GM23338 (cell line): Measurements from ENCODE around the gene DLGAP4. TPM values are rescaled to one million over a fixed set of nuclear protein-coding genes. Genes with fewer than 3 reads are reported as not detected.
A peak's percentile ranks its signal among the peaks of the same experiment; 100 is the strongest.

ENCODE experiments used
- ATAC-seq: fragments of 200-7000 bp; cut with Tn5 transposase; 3 replicates; pipeline ENCODE4 v1.9.1; 2020
- DNase-seq: peaks from one replicate; pipeline ENCODE4 v3.0.0-alpha.2; 2015; ENCODE audit warnings: low spot score
- H2AFZ ChIP-seq: fragments of 200-600 bp; sonication (generic); 2 replicates; pipeline ENCODE4 v1.8.0; 2016; ENCODE audit warnings: antibody characterized with exemption, mild to moderate bottlenecking, moderate library complexity
- H3F3A ChIP-seq: fragments of 200-600 bp; sonication (generic); replicated peaks from 2 replicates; pipeline ENCODE4 v1.8.0; 2017; ENCODE audit warnings: antibody characterized with exemption, mixed run types, low read depth
- H3K27ac ChIP-seq: fragments of 200-600 bp; sonication (generic); 2 replicates; pipeline ENCODE4 v1.6.1; 2016; ENCODE audit warnings: low read depth
- H3K27me3 ChIP-seq: fragments of 200-600 bp; sonication (generic); 2 replicates; pipeline ENCODE4 v1.8.0; 2016; ENCODE audit warnings: mild to moderate bottlenecking, mixed run types, moderate library complexity; ENCODE audit not compliant: insufficient read depth
- H3K36me3 ChIP-seq: fragments of 200-600 bp; sonication (generic); 2 replicates; pipeline ENCODE4 v1.8.0; 2016; ENCODE audit warnings: mild to moderate bottlenecking; ENCODE audit not compliant: insufficient read depth
- H3K4me1 ChIP-seq: fragments of 200-600 bp; sonication (generic); 2 replicates; pipeline ENCODE4 v1.8.0; 2016; ENCODE audit warnings: mild to moderate bottlenecking, moderate library complexity; ENCODE audit not compliant: insufficient read depth
- H3K4me2 ChIP-seq: fragments of 200-600 bp; sonication (generic); 2 replicates; pipeline ENCODE4 v1.7.1; 2017; ENCODE audit warnings: mixed run types
- H3K4me3 ChIP-seq: fragments of 200-600 bp; sonication (generic); 2 replicates; pipeline ENCODE4 v1.6.1; 2016; ENCODE audit warnings: mixed run types
- H3K79me2 ChIP-seq: fragments of 200-600 bp; sonication (generic); replicated peaks from 2 replicates; pipeline ENCODE4 v1.8.0; 2017; ENCODE audit warnings: mild to moderate bottlenecking; ENCODE audit not compliant: insufficient read depth
- H3K9me2 ChIP-seq: fragments of 200-600 bp; sonication (generic); 2 replicates; pipeline ENCODE4 v1.8.0; 2017; ENCODE audit not compliant: insufficient read depth
- H4K20me1 ChIP-seq: fragments of 200-600 bp; sonication (generic); replicated peaks from 2 replicates; pipeline ENCODE4 v1.8.0; 2017; ENCODE audit warnings: mild to moderate bottlenecking; ENCODE audit not compliant: insufficient read depth
- H3K27ac Mint-ChIP-seq: 2 replicates; pipeline ENCODE4 v1.8.0; 2020; ENCODE audit warnings: inconsistent platforms, mild to moderate bottlenecking, moderate library complexity, mixed read lengths
- H3K27me3 Mint-ChIP-seq: 3 replicates; pipeline ENCODE4 v1.8.0; 2022; ENCODE audit warnings: low read depth, mild to moderate bottlenecking, moderate library complexity, mixed read lengths, inconsistent platforms; ENCODE audit not compliant: insufficient read depth, poor library complexity
- H3K36me3 Mint-ChIP-seq: 3 replicates; pipeline ENCODE4 v1.8.0; 2021; ENCODE audit warnings: low read depth, mild to moderate bottlenecking, inconsistent platforms, moderate library complexity, mixed read lengths
- H3K4me1 Mint-ChIP-seq: 3 replicates; pipeline ENCODE4 v1.8.0; 2020; ENCODE audit warnings: mild to moderate bottlenecking, inconsistent platforms, mixed read lengths
- H3K4me3 Mint-ChIP-seq: 3 replicates; pipeline ENCODE4 v1.8.0; 2021; ENCODE audit warnings: moderate library complexity, mild to moderate bottlenecking, inconsistent platforms, mixed read lengths
- H3K9me3 Mint-ChIP-seq: 3 replicates; pipeline ENCODE4 v1.8.0; 2020; ENCODE audit warnings: moderate library complexity, mild to moderate bottlenecking, inconsistent platforms, mixed read lengths
- EZH2 ChIP-seq: fragments of 200-600 bp; sonication (generic); IDR thresholded peaks from one replicate; pipeline ENCODE4 v1.8.0; 2017; ENCODE audit warnings: antibody characterized with exemption, mild to moderate bottlenecking, low read depth; ENCODE audit not compliant: unreplicated experiment
- polyA plus RNA-seq: library from polyadenylated mRNA; unstranded; fragments of >200 nt; fragmentation: Nextera tagmentation; extraction: Ambion mirVana; gene quantifications from 2 replicates; pipeline ENCODE4 v1.2.1, GENCODE V29; 2016
- total RNA-seq: library from RNA; depleted of rRNA; stranded (reverse); fragments of >200 nt; shearing (Covaris generic); gene quantifications from 2 replicates; pipeline ENCODE4 v1.2.3, GENCODE V29; 2014
- TF ChIP-seq, protein P1 (sequence below), 2 experiments: fragments of 200-600 bp in 1 of 2; sonication (generic) in 1 of 2; conservative IDR thresholded peaks; 2 replicates each; pipeline versions ENCODE4 v1.5.1 to v1.6.1; 2016 to 2017; ENCODE audit warnings: antibody characterized with exemption in 2 of 2, low read depth in 2 of 2, mild to moderate bottlenecking in 2 of 2, moderate library complexity in 1 of 2
- TF ChIP-seq, protein P2 (sequence below): fragments of 250-450 bp; sonication (Bioruptor Pico); IDR thresholded peaks from 2 replicates; pipeline ENCODE4 v1.5.0; 2020; ENCODE audit warnings: mild to moderate bottlenecking, moderate library complexity
- TF ChIP-seq, protein P3 (sequence below): IDR thresholded peaks from 2 replicates; pipeline ENCODE4 v1.6.1; 2016; ENCODE audit warnings: antibody characterized with exemption

The DLGAP4 gene
- total and polyA plus RNA-seq, 2 experiments from 2014 or later = 46.1 to 52.2 TPM

DNA sequence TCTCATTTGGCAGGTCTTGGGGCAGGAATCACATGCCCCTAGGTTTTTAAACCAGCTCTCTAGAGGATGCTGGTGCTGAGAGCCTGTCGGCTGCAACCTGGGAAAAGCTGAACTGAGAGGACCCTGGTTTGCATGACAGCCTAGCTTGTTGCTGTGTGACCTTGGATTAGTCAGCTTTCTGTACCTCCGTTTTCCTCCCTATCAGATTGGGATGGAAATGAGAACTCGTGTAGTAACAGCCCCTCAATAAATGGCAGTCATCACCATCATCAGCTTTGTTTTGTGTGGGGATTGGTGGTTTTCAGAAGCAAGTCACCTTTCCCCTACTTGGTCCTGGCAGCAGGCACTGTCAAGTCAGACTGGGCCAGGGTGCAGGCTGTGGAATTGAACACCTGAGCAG lies 159.9 kb downstream of the DLGAP4 start (continued):
- TF ChIP-seq, protein P1, sequence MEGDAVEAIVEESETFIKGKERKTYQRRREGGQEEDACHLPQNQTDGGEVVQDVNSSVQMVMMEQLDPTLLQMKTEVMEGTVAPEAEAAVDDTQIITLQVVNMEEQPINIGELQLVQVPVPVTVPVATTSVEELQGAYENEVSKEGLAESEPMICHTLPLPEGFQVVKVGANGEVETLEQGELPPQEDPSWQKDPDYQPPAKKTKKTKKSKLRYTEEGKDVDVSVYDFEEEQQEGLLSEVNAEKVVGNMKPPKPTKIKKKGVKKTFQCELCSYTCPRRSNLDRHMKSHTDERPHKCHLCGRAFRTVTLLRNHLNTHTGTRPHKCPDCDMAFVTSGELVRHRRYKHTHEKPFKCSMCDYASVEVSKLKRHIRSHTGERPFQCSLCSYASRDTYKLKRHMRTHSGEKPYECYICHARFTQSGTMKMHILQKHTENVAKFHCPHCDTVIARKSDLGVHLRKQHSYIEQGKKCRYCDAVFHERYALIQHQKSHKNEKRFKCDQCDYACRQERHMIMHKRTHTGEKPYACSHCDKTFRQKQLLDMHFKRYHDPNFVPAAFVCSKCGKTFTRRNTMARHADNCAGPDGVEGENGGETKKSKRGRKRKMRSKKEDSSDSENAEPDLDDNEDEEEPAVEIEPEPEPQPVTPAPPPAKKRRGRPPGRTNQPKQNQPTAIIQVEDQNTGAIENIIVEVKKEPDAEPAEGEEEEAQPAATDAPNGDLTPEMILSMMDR (conservative IDR thresholded peaks at IDR 0.05; ENCODE audit: low read depth in 2 of 2) = no peak
- TF ChIP-seq, protein P2, sequence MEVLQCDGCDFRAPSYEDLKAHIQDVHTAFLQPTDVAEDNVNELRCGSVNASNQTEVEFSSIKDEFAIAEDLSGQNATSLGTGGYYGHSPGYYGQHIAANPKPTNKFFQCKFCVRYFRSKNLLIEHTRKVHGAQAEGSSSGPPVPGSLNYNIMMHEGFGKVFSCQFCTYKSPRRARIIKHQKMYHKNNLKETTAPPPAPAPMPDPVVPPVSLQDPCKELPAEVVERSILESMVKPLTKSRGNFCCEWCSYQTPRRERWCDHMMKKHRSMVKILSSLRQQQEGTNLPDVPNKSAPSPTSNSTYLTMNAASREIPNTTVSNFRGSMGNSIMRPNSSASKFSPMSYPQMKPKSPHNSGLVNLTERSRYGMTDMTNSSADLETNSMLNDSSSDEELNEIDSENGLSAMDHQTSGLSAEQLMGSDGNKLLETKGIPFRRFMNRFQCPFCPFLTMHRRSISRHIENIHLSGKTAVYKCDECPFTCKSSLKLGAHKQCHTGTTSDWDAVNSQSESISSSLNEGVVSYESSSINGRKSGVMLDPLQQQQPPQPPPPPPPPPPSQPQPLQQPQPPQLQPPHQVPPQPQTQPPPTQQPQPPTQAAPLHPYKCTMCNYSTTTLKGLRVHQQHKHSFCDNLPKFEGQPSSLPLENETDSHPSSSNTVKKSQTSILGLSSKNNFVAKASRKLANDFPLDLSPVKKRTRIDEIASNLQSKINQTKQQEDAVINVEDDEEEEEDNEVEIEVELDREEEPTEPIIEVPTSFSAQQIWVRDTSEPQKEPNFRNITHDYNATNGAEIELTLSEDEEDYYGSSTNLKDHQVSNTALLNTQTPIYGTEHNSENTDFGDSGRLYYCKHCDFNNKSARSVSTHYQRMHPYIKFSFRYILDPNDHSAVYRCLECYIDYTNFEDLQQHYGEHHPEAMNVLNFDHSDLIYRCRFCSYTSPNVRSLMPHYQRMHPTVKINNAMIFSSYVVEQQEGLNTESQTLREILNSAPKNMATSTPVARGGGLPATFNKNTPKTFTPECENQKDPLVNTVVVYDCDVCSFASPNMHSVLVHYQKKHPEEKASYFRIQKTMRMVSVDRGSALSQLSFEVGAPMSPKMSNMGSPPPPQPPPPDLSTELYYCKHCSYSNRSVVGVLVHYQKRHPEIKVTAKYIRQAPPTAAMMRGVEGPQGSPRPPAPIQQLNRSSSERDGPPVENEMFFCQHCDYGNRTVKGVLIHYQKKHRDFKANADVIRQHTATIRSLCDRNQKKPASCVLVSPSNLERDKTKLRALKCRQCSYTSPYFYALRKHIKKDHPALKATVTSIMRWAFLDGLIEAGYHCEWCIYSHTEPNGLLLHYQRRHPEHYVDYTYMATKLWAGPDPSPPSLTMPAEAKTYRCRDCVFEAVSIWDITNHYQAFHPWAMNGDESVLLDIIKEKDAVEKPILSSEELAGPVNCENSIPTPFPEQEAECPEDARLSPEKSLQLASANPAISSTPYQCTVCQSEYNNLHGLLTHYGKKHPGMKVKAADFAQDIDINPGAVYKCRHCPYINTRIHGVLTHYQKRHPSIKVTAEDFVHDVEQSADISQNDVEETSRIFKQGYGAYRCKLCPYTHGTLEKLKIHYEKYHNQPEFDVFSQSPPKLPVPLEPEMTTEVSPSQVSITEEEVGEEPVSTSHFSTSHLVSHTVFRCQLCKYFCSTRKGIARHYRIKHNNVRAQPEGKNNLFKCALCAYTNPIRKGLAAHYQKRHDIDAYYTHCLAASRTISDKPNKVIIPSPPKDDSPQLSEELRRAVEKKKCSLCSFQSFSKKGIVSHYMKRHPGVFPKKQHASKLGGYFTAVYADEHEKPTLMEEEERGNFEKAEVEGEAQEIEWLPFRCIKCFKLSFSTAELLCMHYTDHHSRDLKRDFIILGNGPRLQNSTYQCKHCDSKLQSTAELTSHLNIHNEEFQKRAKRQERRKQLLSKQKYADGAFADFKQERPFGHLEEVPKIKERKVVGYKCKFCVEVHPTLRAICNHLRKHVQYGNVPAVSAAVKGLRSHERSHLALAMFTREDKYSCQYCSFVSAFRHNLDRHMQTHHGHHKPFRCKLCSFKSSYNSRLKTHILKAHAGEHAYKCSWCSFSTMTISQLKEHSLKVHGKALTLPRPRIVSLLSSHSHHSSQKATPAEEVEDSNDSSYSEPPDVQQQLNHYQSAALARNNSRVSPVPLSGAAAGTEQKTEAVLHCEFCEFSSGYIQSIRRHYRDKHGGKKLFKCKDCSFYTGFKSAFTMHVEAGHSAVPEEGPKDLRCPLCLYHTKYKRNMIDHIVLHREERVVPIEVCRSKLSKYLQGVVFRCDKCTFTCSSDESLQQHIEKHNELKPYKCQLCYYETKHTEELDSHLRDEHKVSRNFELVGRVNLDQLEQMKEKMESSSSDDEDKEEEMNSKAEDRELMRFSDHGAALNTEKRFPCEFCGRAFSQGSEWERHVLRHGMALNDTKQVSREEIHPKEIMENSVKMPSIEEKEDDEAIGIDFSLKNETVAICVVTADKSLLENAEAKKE = no peak

DNA sequence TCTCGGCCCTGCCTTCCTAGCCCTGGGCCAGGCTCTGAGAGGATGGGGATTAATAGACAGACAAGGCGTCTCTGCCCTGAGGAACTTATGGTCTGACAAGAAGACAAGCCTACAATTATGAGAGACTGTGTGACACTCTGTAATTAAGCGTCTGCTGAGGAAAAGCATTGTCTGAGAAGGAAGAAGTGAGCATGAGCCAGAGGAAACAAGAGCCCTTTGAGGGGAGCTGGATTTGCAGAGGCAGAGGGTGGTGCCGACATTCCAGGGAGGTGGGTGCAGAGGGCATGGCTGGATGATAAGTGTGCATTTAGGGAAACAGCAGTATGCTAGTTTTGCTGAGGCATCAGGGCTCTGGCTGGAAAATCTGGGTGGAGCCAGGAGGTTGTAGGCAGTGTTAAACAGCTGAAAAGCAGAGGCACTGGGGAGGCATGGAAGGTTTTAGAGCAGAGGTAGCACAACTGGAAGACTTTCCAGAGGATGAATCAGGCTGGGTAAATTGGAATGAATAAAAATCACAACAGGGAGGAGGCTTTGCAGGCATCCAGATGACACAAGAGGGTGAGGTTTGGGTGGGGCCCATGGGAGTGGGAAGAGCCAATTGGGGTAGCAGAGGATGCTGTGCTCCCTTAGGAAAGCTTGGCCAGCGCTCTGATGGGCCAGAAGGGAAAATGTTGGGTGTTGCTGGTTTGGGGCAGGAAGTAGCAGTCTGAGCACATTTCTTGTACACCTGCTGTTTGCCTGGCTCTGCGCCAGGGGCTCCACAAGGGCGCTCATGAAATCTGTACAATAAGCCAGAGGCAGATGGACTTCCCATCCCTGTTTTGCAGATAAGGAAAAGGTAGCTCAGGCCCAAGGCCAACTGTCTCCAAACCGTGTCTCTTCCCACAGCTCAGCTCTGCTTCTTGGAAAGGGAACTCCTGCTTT lies 161.2 kb downstream of the DLGAP4 start:
- Histone ChIP-seq H3K9me2 (no peaks in the 10 kb centered on the region), H3K4me2 (no peak overlapping the region)
- no peak for TF ChIP-seq EZH2
- TF ChIP-seq, protein P3, sequence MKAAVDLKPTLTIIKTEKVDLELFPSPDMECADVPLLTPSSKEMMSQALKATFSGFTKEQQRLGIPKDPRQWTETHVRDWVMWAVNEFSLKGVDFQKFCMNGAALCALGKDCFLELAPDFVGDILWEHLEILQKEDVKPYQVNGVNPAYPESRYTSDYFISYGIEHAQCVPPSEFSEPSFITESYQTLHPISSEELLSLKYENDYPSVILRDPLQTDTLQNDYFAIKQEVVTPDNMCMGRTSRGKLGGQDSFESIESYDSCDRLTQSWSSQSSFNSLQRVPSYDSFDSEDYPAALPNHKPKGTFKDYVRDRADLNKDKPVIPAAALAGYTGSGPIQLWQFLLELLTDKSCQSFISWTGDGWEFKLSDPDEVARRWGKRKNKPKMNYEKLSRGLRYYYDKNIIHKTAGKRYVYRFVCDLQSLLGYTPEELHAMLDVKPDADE = no peak

More for the DNA sequence above, 161.2 kb downstream of the DLGAP4 start:
- peaks cover 48% of the 10 kb centered on the region for H3K4me1 ChIP-seq
- DNase-seq (no peak), ATAC-seq (no peak)
- 0 out of 2 replicates have a peak overlapping the region, but pooled peaks have one; percentile 3 for H3K27ac Mint-ChIP-seq
- peaks cover 11% of the 10 kb centered on the region for H3F3A ChIP-seq
- no peaks in the 10 kb centered on the region for H3K27me3 ChIP-seq
- H3K4me3 Mint-ChIP-seq = no peak overlapping the region
- H3K36me3 Mint-ChIP-seq = peaks cover 7% of the 10 kb centered on the region; the same call in 1 of the 3 replicates
- no peak overlapping the region for H2AFZ ChIP-seq
- peaks cover 17% of the 10 kb centered on the region for H3K27me3 Mint-ChIP-seq
- H3K36me3 ChIP-seq = no peaks in the 10 kb centered on the region; the same call in 1 of the 2 replicates
- H3K79me2 ChIP-seq = peaks cover 96% of the 10 kb centered on the region
- H3K4me3 ChIP-seq = no peak overlapping the region
- H4K20me1 ChIP-seq = peaks cover 64% of the 10 kb centered on the region
- H3K27ac ChIP-seq = no peak overlapping the region
- H3K9me3 Mint-ChIP-seq = no peaks in the 10 kb centered on the region
- H3K4me1 Mint-ChIP-seq = peaks cover 56% of the 10 kb centered on the region
